K562 (cell line): ENCODE measurements around the gene NEK1. TPM values are rescaled to one million over a fixed set of nuclear protein-coding genes. Genes with fewer than 3 reads are reported as not detected.
A peak's percentile ranks its signal among the peaks of the same experiment; 100 is the strongest.

Experiments
- ATF7 ChIP-seq: fragments of 450-650 bp; IDR thresholded peaks from 2 replicates; pipeline ENCODE4 v1.7.1; 2014; ENCODE audit warnings: mild to moderate bottlenecking, moderate library complexity
- BRF1 ChIP-seq: IDR thresholded peaks from 3 replicates; pipeline ENCODE4 v1.6.1; 2011; ENCODE audit warnings: borderline replicate concordance, mild to moderate bottlenecking; ENCODE audit not compliant: insufficient read length; ENCODE audit errors: extremely low read depth
- HDAC3 ChIP-seq: fragments of 450-650 bp; IDR thresholded peaks from 2 replicates; pipeline ENCODE4 v1.6.1; 2018; ENCODE audit warnings: borderline replicate concordance, mild to moderate bottlenecking, moderate library complexity; ENCODE audit not compliant: partially characterized antibody
- NCOA4 ChIP-seq: fragments of 450-650 bp; IDR thresholded peaks from 2 replicates; pipeline ENCODE4 v1.6.1; 2018; ENCODE audit warnings: mild to moderate bottlenecking; ENCODE audit not compliant: partially characterized antibody
- POU5F1 ChIP-seq: fragments of 150-350 bp; IDR thresholded peaks from 2 replicates; pipeline ENCODE4 v1.6.1; 2014; ENCODE audit warnings: borderline replicate concordance, low read length, low read depth, mild to moderate bottlenecking; ENCODE audit not compliant: partially characterized antibody
- RAD21 ChIP-seq, 2 experiments: fragments of 250-450 bp in 1 of 2; fragments of 450-650 bp in 1 of 2; sonication (Bioruptor Pico) in 1 of 2; formaldehyde crosslinking in 1 of 2; IDR thresholded peaks in 1 of 2; conservative IDR thresholded peaks in 1 of 2; 2 replicates each; pipeline versions ENCODE4 v1.4.0 to v1.8.0; 2020 to 2022; ENCODE audit warnings: mild to moderate bottlenecking in 2 of 2, moderate library complexity in 1 of 2
- TAF9B ChIP-seq: fragments of 450-650 bp; IDR thresholded peaks from 2 replicates; pipeline ENCODE4 v1.6.1; 2018; ENCODE audit warnings: mild to moderate bottlenecking; ENCODE audit not compliant: partially characterized antibody
- TOE1 ChIP-seq, 2 experiments: fragments of 450-650 bp in 1 of 2; sonication (generic) in 1 of 2; formaldehyde crosslinking in 1 of 2; IDR thresholded peaks; 2 replicates each; pipeline versions ENCODE4 v1.7.1 to v1.8.0; 2016 to 2022; ENCODE audit warnings: borderline replicate concordance in 2 of 2, mild to moderate bottlenecking in 2 of 2, antibody characterized with exemption in 1 of 2, inconsistent platforms in 1 of 2, low read depth in 1 of 2, missing genetic modification reagents in 1 of 2, moderate library complexity in 1 of 2
- YY1 ChIP-seq, 3 experiments: IDR thresholded peaks; 2 replicates each; pipeline ENCODE4 v1.6.1; 2011; ENCODE audit warnings: low read length in 2 of 3, mild to moderate bottlenecking in 2 of 3, moderate library complexity in 2 of 3, borderline replicate concordance in 1 of 3, control low read depth in 1 of 3, low read depth in 1 of 3; ENCODE audit not compliant: insufficient read depth in 3 of 3, insufficient replicate concordance in 2 of 3, control insufficient read depth in 1 of 3, insufficient read length in 1 of 3; ENCODE audit errors: extremely low read depth in 1 of 3
- ZNF780A ChIP-seq: fragments of 250-450 bp; sonication (Bioruptor Pico); IDR thresholded peaks from 2 replicates; pipeline ENCODE4 v1.5.0; 2021; ENCODE audit warnings: mild to moderate bottlenecking
- polyA plus RNA-seq, 8 experiments: library from polyadenylated mRNA; depleted of rRNA in 4 of 8; stranded (reverse) in 5 of 8; unstranded in 3 of 8; fragments of >200 nt; fragmentation: Nextera tagmentation in 2 of 8; fragmentation: Illumina TruSeq in 1 of 8; extraction: Ambion mirVana in 2 of 8; extraction: Trizol in 1 of 8; gene quantifications; 2 replicates each; pipeline versions ENCODE4 v1.2.1 to v1.2.3, GENCODE V29; 2011 to 2014; ENCODE audit warnings: inconsistent platforms in 1 of 8, missing spikeins in 1 of 8
- total RNA-seq, 7 experiments: library from RNA; depleted of rRNA in 6 of 7; stranded (reverse); fragments of >200 nt in 6 of 7; fragmentation: Illumina TruSeq in 2 of 7; extraction: Trizol in 2 of 7; gene quantifications; 2 replicates each; pipeline versions ENCODE4 v1.2.1 to v1.2.3, GENCODE V29; 2011 to 2021; ENCODE audit warnings: low replicate concordance in 1 of 7
- TF ChIP-seq, protein P1 (sequence below): fragments of 200-800 bp; sonication (Bioruptor generic); IDR thresholded peaks from 2 replicates; pipeline ENCODE4 v1.6.1; 2017; ENCODE audit warnings: missing genetic modification characterization, missing compliant biosample characterization
- TF ChIP-seq, protein P2 (sequence below): fragments of 250-450 bp; sonication (Bioruptor Pico); IDR thresholded peaks from 2 replicates; pipeline ENCODE4 v1.8.0; 2021; ENCODE audit warnings: moderate library complexity, mild to moderate bottlenecking, inconsistent platforms
- TF ChIP-seq, protein P3 (sequence below): fragments of 450-650 bp; formaldehyde crosslinking; IDR thresholded peaks from 2 replicates; pipeline ENCODE4 v1.4.0; 2022; ENCODE audit warnings: missing genetic modification characterization
- TF ChIP-seq, protein P4 (sequence below): fragments of 450-650 bp; formaldehyde crosslinking; IDR thresholded peaks from 2 replicates; pipeline ENCODE4 v1.4.0; 2022; ENCODE audit warnings: missing genetic modification characterization
- TF ChIP-seq, protein P5 (sequence below): IDR thresholded peaks from 2 replicates; pipeline ENCODE4 v1.6.1; 2016; ENCODE audit warnings: missing genetic modification characterization, missing compliant biosample characterization

Gene NEK1
- total and polyA plus RNA-seq, 9 of the 15 experiments (the other 6 are each of a cell fraction or from before 2014, with no cell fraction given): 6.2 to 15.7 (median 10.3) TPM

DNA sequence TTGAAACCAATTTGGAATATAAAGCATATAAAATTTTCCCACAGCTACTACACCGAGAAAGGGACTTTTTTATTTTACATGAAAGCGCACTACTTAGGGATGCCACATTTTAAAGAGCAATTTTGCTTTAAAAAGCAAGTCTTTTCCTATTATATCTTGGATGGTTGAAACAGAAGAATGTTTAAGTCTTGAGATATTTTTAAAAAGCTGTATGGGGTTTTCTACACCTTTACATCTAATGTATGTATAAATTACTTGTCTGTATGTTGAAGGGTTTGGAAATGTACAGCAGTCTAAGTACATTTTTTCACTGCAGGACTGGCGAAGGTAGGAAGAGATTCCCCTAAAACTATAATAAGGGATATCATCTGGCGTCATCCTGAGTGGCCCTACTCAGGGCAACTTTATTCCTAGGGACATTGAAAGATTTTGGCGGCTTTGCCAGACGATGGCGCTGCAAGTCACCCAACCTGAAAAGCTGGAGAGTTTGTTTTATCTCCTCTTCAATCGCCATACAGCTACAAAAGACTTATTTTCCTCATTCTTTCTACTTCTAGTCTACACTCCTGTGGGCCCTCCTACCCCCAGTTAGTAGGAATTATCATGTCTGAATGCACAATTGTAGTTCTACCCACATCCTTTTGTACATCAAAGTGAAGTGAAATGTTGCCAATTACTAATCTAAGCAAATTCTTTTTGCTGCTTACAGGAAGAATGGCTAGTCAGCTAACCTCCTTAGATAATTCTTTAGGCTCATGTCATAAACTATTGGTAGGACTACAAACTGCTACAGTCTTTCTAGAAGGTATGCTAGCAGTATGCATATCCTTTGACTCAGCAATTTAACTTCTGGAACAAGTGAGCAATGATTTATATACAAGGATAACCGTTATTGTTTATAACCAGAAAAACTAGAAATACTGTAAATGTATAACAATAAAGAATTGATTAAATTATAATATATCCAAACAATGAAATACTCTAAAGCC lies 782 bp upstream of the NEK1 start (continued):
- TF ChIP-seq BRF1: no peak
- no peak for TF ChIP-seq YY1 (IDR thresholded peaks at IDR 0.05; ENCODE audit: borderline replicate concordance in 1 of 3, control insufficient read depth in 1 of 3, extremely low read depth in 1 of 3, insufficient read depth in 3 of 3, insufficient read length in 1 of 3, insufficient replicate concordance in 2 of 3, low read depth in 1 of 3, low read length in 2 of 3)
- TF ChIP-seq, protein P1, sequence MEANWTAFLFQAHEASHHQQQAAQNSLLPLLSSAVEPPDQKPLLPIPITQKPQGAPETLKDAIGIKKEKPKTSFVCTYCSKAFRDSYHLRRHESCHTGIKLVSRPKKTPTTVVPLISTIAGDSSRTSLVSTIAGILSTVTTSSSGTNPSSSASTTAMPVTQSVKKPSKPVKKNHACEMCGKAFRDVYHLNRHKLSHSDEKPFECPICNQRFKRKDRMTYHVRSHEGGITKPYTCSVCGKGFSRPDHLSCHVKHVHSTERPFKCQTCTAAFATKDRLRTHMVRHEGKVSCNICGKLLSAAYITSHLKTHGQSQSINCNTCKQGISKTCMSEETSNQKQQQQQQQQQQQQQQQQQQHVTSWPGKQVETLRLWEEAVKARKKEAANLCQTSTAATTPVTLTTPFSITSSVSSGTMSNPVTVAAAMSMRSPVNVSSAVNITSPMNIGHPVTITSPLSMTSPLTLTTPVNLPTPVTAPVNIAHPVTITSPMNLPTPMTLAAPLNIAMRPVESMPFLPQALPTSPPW (CRISPR knock-in tag): no peak
- TF ChIP-seq HDAC3: peak; percentile 39
- TF ChIP-seq ATF7: peak; percentile 64
- no peak for TF ChIP-seq TOE1 (IDR thresholded peaks at IDR 0.05; ENCODE audit: borderline replicate concordance)
- no peak for TF ChIP-seq TOE1 (CRISPR knock-in tag; IDR thresholded peaks at IDR 0.05; ENCODE audit: borderline replicate concordance, low read depth)
- TF ChIP-seq, protein P2, sequence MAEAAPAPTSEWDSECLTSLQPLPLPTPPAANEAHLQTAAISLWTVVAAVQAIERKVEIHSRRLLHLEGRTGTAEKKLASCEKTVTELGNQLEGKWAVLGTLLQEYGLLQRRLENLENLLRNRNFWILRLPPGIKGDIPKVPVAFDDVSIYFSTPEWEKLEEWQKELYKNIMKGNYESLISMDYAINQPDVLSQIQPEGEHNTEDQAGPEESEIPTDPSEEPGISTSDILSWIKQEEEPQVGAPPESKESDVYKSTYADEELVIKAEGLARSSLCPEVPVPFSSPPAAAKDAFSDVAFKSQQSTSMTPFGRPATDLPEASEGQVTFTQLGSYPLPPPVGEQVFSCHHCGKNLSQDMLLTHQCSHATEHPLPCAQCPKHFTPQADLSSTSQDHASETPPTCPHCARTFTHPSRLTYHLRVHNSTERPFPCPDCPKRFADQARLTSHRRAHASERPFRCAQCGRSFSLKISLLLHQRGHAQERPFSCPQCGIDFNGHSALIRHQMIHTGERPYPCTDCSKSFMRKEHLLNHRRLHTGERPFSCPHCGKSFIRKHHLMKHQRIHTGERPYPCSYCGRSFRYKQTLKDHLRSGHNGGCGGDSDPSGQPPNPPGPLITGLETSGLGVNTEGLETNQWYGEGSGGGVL: no peak
- no peak for TF ChIP-seq TAF9B
- no peak for TF ChIP-seq POU5F1
- TF ChIP-seq, protein P3, sequence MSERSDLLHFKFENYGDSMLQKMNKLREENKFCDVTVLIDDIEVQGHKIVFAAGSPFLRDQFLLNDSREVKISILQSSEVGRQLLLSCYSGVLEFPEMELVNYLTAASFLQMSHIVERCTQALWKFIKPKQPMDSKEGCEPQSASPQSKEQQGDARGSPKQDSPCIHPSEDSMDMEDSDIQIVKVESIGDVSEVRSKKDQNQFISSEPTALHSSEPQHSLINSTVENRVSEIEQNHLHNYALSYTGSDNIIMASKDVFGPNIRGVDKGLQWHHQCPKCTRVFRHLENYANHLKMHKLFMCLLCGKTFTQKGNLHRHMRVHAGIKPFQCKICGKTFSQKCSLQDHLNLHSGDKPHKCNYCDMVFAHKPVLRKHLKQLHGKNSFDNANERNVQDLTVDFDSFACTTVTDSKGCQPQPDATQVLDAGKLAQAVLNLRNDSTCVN (CRISPR knock-in tag): no peak
- no peak for TF ChIP-seq NCOA4
- TF ChIP-seq, protein P4, sequence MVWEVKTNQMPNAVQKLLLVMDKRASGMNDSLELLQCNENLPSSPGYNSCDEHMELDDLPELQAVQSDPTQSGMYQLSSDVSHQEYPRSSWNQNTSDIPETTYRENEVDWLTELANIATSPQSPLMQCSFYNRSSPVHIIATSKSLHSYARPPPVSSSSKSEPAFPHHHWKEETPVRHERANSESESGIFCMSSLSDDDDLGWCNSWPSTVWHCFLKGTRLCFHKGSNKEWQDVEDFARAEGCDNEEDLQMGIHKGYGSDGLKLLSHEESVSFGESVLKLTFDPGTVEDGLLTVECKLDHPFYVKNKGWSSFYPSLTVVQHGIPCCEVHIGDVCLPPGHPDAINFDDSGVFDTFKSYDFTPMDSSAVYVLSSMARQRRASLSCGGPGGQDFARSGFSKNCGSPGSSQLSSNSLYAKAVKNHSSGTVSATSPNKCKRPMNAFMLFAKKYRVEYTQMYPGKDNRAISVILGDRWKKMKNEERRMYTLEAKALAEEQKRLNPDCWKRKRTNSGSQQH (CRISPR knock-in tag): no peak
- no peak for TF ChIP-seq ZNF780A (CRISPR knock-in tag)
- TF ChIP-seq RAD21 (CRISPR knock-in tag; conservative IDR thresholded peaks at IDR 0.05 in 1 of 2, IDR thresholded peaks at IDR 0.05 in 1 of 2): peak; percentile 76
- TF ChIP-seq, protein P5, sequence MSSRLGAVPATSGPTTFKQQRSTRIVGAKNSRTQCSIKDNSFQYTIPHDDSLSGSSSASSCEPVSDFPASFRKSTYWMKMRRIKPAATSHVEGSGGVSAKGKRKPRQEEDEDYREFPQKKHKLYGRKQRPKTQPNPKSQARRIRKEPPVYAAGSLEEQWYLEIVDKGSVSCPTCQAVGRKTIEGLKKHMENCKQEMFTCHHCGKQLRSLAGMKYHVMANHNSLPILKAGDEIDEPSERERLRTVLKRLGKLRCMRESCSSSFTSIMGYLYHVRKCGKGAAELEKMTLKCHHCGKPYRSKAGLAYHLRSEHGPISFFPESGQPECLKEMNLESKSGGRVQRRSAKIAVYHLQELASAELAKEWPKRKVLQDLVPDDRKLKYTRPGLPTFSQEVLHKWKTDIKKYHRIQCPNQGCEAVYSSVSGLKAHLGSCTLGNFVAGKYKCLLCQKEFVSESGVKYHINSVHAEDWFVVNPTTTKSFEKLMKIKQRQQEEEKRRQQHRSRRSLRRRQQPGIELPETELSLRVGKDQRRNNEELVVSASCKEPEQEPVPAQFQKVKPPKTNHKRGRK (tag): peak; percentile 57
